ENCODE data around the gene SPTB.

- no peak for TF ChIP-seq POLR2A (IDR thresholded peaks at IDR 0.05)
- TF ChIP-seq, protein P1, sequence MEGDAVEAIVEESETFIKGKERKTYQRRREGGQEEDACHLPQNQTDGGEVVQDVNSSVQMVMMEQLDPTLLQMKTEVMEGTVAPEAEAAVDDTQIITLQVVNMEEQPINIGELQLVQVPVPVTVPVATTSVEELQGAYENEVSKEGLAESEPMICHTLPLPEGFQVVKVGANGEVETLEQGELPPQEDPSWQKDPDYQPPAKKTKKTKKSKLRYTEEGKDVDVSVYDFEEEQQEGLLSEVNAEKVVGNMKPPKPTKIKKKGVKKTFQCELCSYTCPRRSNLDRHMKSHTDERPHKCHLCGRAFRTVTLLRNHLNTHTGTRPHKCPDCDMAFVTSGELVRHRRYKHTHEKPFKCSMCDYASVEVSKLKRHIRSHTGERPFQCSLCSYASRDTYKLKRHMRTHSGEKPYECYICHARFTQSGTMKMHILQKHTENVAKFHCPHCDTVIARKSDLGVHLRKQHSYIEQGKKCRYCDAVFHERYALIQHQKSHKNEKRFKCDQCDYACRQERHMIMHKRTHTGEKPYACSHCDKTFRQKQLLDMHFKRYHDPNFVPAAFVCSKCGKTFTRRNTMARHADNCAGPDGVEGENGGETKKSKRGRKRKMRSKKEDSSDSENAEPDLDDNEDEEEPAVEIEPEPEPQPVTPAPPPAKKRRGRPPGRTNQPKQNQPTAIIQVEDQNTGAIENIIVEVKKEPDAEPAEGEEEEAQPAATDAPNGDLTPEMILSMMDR (IDR thresholded peaks at IDR 0.05 in 4 of 5, conservative IDR thresholded peaks at IDR 0.05 in 1 of 5) = no peak
Measured at GRCh38 chr14:64923015-64923414, 43.3 kb upstream of the SPTB start.
